Stomach (tissue), 4 donors: Measurements from ENCODE around the gene OLFM1.

Source experiments
- CTCF ChIP-seq, 7 experiments: fragments of 450-650 bp in 4 of 7; fragments of 200-600 bp in 3 of 7; sonication (generic) in 3 of 7; IDR thresholded peaks; one replicate each; pipeline ENCODE4 v1.5.1; 2016 to 2019; ENCODE audit warnings: antibody characterized with exemption in 7 of 7, control low read depth in 2 of 7, mild to moderate bottlenecking in 1 of 7
- POLR2A ChIP-seq, 4 donors: fragments of 450-650 bp; IDR thresholded peaks; one replicate each; pipeline ENCODE4 v1.6.1; 2016; ENCODE audit warnings: antibody characterized with exemption in 4 of 4, control low read depth in 2 of 4, mild to moderate bottlenecking in 1 of 4, moderate library complexity in 1 of 4
- POLR2AphosphoS5 ChIP-seq, 3 donors: sonication (generic); formaldehyde crosslinking; IDR thresholded peaks; one replicate each; pipeline ENCODE4 v1.6.1; 2016; ENCODE audit warnings: antibody characterized with exemption in 3 of 3

GRCh38 chr9:135136481-135136880 is 49.0 kb downstream of the OLFM1 start:
- TF ChIP-seq POLR2AphosphoS5 (IDR thresholded peaks at IDR 0.05) (no peak), CTCF (IDR thresholded peaks at IDR 0.05) (no peak), POLR2A (IDR thresholded peaks at IDR 0.05) (no peak)
